GM23248 (cell line): ENCODE results near the gene AKR7A2.

Experiments
- EZH2 ChIP-seq: fragments of 200-600 bp; sonication (generic); IDR thresholded peaks from 2 replicates; pipeline ENCODE4 v1.6.1; 2018; ENCODE audit warnings: antibody characterized with exemption, mild to moderate bottlenecking; ENCODE audit not compliant: insufficient read depth, poor library complexity, severe bottlenecking
- EZH2phosphoT487 ChIP-seq: fragments of 200-600 bp; sonication (generic); IDR thresholded peaks from 2 replicates; pipeline ENCODE4 v1.6.1; 2018; ENCODE audit warnings: antibody characterized with exemption, moderate library complexity, mild to moderate bottlenecking, low read depth; ENCODE audit not compliant: insufficient read depth

DNA sequence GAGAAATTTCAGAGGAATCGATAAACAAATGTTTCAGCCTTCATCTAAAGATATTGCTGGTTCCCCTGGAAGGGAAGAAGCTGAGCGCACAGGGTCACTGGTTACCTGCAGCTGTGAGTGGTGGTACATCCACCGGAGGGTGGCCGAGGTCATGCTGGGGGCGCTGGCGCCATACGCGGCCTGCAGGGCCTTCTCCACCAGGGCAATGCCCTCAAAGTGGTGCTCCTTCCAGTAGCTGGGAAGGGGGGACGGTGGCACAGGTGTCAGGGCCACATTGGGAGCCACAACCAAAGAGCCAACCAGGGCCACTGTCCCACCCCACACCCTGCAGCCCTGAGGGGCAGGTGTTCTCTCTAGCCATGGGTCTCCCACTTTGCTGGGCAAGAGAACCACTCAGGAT is 28.1 kb downstream of the AKR7A2 start:
- TF ChIP-seq EZH2 = no peak
- no peak for TF ChIP-seq EZH2phosphoT487
